ENCODE measurements around the gene AKR7A2. TPM values are rescaled to one million over a fixed set of nuclear protein-coding genes. Genes with fewer than 3 reads are reported as not detected.

AKR7A2 gene
- polyA plus RNA-seq, 3 donors = 19.5 to 117 (median 89.3) TPM

DNA sequence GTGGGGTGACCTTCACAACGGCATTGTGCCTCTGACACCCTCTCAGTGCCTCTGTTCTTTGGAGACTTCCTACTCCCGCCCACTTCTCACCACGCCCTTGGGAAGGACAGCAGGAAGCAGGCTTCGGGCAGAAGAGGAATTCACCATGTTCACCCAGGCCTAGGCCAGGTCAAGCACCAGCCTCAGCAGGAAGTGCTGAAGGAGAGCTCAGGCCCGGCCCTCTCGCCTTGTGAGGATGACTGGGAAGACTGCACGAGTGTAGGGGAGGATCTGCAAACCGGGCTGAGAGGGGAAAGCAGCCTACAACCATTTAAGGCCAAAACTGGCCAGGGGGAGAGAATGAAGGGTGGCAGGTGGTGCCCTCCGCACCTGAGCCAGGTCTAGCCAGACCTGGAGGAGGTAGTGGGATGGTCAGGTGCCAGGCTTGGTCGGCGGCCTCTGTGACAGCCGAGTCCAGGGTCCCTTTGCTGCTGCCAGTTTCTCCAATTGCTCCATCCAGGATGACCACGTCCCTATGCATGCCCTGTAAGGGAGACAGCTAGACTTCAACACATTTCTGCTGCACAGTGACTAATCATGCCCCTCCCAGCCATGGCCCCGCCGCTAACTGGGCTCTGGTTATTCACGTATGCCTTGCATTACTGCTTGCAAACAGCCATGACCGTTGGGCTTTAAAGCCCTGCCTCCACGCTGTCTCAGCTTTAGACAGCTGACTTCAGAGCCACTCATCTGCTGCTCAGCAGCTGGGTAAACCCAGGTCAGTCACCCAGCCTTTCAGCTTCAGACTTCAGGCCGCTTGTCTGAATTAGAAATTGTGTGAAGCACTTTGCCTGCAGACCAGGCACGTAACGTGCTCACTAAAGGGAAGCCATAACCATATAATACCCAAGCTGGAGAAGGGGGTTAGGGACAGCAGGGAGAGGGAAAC lies 51.5 kb downstream of the AKR7A2 start:
- WGBS (ENCODE audit: insufficient coverage) = 87% methylated on average over 13 of the region's 21 CpGs
- H2AFZ ChIP-seq (ENCODE audit: insufficient read depth, low read depth, low read length, poor library complexity, severe bottlenecking) = no peak overlapping the region

DNA sequence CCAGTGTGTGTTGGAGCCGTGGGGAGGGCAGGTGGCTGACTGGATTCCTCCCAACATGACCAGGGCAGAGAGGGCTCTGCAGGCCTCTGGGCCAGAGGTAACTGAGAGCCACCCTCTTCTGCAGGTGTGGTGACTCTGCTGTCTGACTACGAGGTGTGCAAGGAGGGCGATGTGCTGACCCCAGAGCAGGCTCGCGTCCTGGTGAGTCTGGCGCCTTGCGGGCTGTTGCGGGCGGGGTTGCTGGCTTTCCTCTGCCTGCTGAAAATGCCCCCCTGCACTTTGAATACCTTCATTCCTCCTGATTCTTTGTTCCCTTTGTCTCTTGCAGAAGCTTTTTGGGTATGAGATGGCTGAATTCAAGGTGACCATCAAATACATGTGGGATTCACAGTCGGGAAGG lies 53.6 kb downstream of the AKR7A2 start:
- no peaks in the 10 kb centered on the region for H3K9me3 ChIP-seq (replicated peaks in 1 of 2; ENCODE audit: control insufficient read depth in 1 of 2, insufficient read depth in 1 of 2, low read length in 2 of 2)
- peak overlapping the region in 1 of 7 donors; percentile 15 for H3K27ac Mint-ChIP-seq
- whole genome bisulfite sequencing (ENCODE audit: insufficient coverage) = 95% methylated on average over 10 of the region's 10 CpGs
- no peak overlapping the region for H2AFZ ChIP-seq (ENCODE audit: insufficient read depth, low read depth, low read length, poor library complexity, severe bottlenecking)
- peaks cover 48 to 61% of the 10 kb centered on the region in 2 donors for H3K36me3 Mint-ChIP-seq
- peaks cover 14% of the 10 kb centered on the region for H3K79me2 ChIP-seq (ENCODE audit: insufficient read depth, low read length)
- peaks cover 48 to 65% of the 10 kb centered on the region in 2 donors for H3K36me3 ChIP-seq (replicated peaks in 1 of 2; ENCODE audit: control insufficient read depth in 1 of 2, insufficient read depth in 2 of 2, low read length in 2 of 2)
- H3K27me3 ChIP-seq (ENCODE audit: control insufficient read depth in 2 of 2, insufficient read depth in 2 of 2, low read length in 2 of 2) = no peaks in the 10 kb centered on the region
- intact Hi-C loops (cut with micrococcal nuclease) = no loop called here
- H3K4me2 ChIP-seq (replicated peaks; ENCODE audit: extremely low read depth, low read length, poor library complexity, severe bottlenecking) = no peak overlapping the region
- H3K4me1 Mint-ChIP-seq = peaks cover 4% of the 10 kb centered on the region
- no peaks in the 10 kb centered on the region for H4K20me1 ChIP-seq (ENCODE audit: insufficient read depth, low read length)
- DNase-seq = no peak
- peaks cover 0 to 2% (median 0%) of the 10 kb centered on the region in 3 donors for H3K27me3 Mint-ChIP-seq (ENCODE audit: low read depth in 3 of 3)
- TF ChIP-seq, protein P1, sequence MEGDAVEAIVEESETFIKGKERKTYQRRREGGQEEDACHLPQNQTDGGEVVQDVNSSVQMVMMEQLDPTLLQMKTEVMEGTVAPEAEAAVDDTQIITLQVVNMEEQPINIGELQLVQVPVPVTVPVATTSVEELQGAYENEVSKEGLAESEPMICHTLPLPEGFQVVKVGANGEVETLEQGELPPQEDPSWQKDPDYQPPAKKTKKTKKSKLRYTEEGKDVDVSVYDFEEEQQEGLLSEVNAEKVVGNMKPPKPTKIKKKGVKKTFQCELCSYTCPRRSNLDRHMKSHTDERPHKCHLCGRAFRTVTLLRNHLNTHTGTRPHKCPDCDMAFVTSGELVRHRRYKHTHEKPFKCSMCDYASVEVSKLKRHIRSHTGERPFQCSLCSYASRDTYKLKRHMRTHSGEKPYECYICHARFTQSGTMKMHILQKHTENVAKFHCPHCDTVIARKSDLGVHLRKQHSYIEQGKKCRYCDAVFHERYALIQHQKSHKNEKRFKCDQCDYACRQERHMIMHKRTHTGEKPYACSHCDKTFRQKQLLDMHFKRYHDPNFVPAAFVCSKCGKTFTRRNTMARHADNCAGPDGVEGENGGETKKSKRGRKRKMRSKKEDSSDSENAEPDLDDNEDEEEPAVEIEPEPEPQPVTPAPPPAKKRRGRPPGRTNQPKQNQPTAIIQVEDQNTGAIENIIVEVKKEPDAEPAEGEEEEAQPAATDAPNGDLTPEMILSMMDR (IDR thresholded peaks at IDR 0.05) = no peak
- H3K4me3 ChIP-seq (replicated peaks in 1 of 3; ENCODE audit: low read depth in 2 of 3, low read length in 3 of 3) = no peak overlapping the region
- H3K9me3 Mint-ChIP-seq = no peaks in the 10 kb centered on the region
- no peak overlapping the region for H3K9ac ChIP-seq (ENCODE audit: insufficient read depth, low read length, poor library complexity, severe bottlenecking)
- H3K4me1 ChIP-seq (ENCODE audit: control insufficient read depth in 1 of 2, insufficient read depth in 2 of 2, low read length in 2 of 2) = peaks cover 0 to 2% of the 10 kb centered on the region in 2 donors
- H3K27ac ChIP-seq (ENCODE audit: low read depth in 1 of 2, low read length in 2 of 2) = no peak overlapping the region
- H3K4me3 Mint-ChIP-seq = no peak overlapping the region

More for the DNA sequence above, 51.5 kb downstream of the AKR7A2 start:
- Mint-ChIP-seq H3K36me3 (peaks cover 42 to 52% of the 10 kb centered on the region in 2 donors), H3K4me3 (no peak overlapping the region), H3K9me3 (no peaks in the 10 kb centered on the region), H3K4me1 (no peaks in the 10 kb centered on the region), H3K27ac (peak overlapping the region in 2 of 7 donors; percentile 6 to 49), H3K27me3 (ENCODE audit: low read depth in 3 of 3) (peaks cover 0 to 2% (median 0%) of the 10 kb centered on the region in 3 donors)
- Histone ChIP-seq H4K20me1 (ENCODE audit: insufficient read depth, low read length) (no peaks in the 10 kb centered on the region), H3K27ac (ENCODE audit: low read depth in 1 of 2, low read length in 2 of 2) (no peak overlapping the region), H3K4me2 (replicated peaks; ENCODE audit: extremely low read depth, low read length, poor library complexity, severe bottlenecking) (no peak overlapping the region), H3K27me3 (ENCODE audit: control insufficient read depth in 2 of 2, insufficient read depth in 2 of 2, low read length in 2 of 2) (no peaks in the 10 kb centered on the region), H3K79me2 (ENCODE audit: insufficient read depth, low read length) (no peaks in the 10 kb centered on the region), H3K36me3 (replicated peaks in 1 of 2; ENCODE audit: control insufficient read depth in 1 of 2, insufficient read depth in 2 of 2, low read length in 2 of 2) (peaks cover 48 to 56% of the 10 kb centered on the region in 2 donors), H3K4me3 (replicated peaks in 1 of 3; ENCODE audit: low read depth in 2 of 3, low read length in 3 of 3) (no peak overlapping the region), H3K9me3 (replicated peaks in 1 of 2; ENCODE audit: control insufficient read depth in 1 of 2, insufficient read depth in 1 of 2, low read length in 2 of 2) (no peaks in the 10 kb centered on the region), H3K4me1 (ENCODE audit: control insufficient read depth in 1 of 2, insufficient read depth in 2 of 2, low read length in 2 of 2) (no peaks in the 10 kb centered on the region), H3K9ac (ENCODE audit: insufficient read depth, low read length, poor library complexity, severe bottlenecking) (no peak overlapping the region)
- TF ChIP-seq, protein P1 (IDR thresholded peaks at IDR 0.05) = no peak
- intact Hi-C loops (cut with micrococcal nuclease) = no loop called here
- no peak for DNase-seq
